Liver (tissue), 9 donors: ENCODE measurements around the gene USP28. TPM values are rescaled to one million over a fixed set of nuclear protein-coding genes. Genes with fewer than 3 reads are reported as not detected.

Experiments
- DNase-seq: peaks from one replicate; pipeline ENCODE4 v3.0.0-alpha.2; 2017; ENCODE audit warnings: low spot score
- H3K27ac ChIP-seq, 2 donors: one replicate each; pipeline ENCODE4 v1.7.0; 2013; ENCODE audit warnings: inconsistent platforms in 2 of 2, low read length in 2 of 2, control low read depth in 1 of 2, low read depth in 1 of 2, mild to moderate bottlenecking in 1 of 2
- H3K27me3 ChIP-seq, 4 donors: one replicate each; pipeline versions ENCODE4 v1.6.1 to v1.7.0; 2013; ENCODE audit warnings: low read length in 3 of 4, inconsistent platforms in 1 of 4, mild to moderate bottlenecking in 1 of 4, moderate library complexity in 1 of 4; ENCODE audit not compliant: control insufficient read depth in 4 of 4, insufficient read depth in 4 of 4
- H3K36me3 ChIP-seq, 4 donors: one replicate each; pipeline versions ENCODE4 v1.6.1 to v1.7.0; 2013; ENCODE audit warnings: low read length in 3 of 4, mild to moderate bottlenecking in 3 of 4, low read depth in 1 of 4, moderate library complexity in 1 of 4; ENCODE audit not compliant: control insufficient read depth in 4 of 4, insufficient read depth in 3 of 4
- H3K4me1 ChIP-seq, 4 donors: one replicate each; pipeline versions ENCODE4 v1.6.1 to v1.7.0; 2013; ENCODE audit warnings: low read length in 3 of 4, mild to moderate bottlenecking in 3 of 4, moderate library complexity in 1 of 4; ENCODE audit not compliant: control insufficient read depth in 4 of 4, insufficient read depth in 4 of 4
- H3K4me3 ChIP-seq, 3 donors: one replicate each; pipeline versions ENCODE4 v1.6.1 to v1.7.0; 2013; ENCODE audit warnings: low read length in 3 of 3, control low read depth in 1 of 3, low read depth in 1 of 3, mild to moderate bottlenecking in 1 of 3
- H3K9ac ChIP-seq, 2 donors: one replicate each; pipeline ENCODE4 v1.7.0; 2013; ENCODE audit warnings: low read length in 2 of 2, mild to moderate bottlenecking in 2 of 2, moderate library complexity in 2 of 2, control low read depth in 1 of 2, low read depth in 1 of 2
- H3K9me3 ChIP-seq, 4 donors: one replicate each; pipeline versions ENCODE4 v1.6.1 to v1.7.0; 2013; ENCODE audit warnings: low read length in 3 of 4; ENCODE audit not compliant: control insufficient read depth in 4 of 4
- ATF3 ChIP-seq: IDR thresholded peaks from 2 replicates; pipeline ENCODE4 v1.6.1; 2016; ENCODE audit warnings: antibody characterized with exemption
- CTCF ChIP-seq: fragments of 150-350 bp; IDR thresholded peaks from 2 replicates; pipeline ENCODE4 v1.5.1; 2017; ENCODE audit warnings: improper control_type of control experiment, low read depth, low read length; ENCODE audit not compliant: missing input control
- FOXA1 ChIP-seq: IDR thresholded peaks from 2 replicates; pipeline ENCODE4 v1.6.1; 2016; ENCODE audit warnings: antibody characterized with exemption
- FOXA2 ChIP-seq: IDR thresholded peaks from 2 replicates; pipeline ENCODE4 v1.6.1; 2016; ENCODE audit warnings: antibody characterized with exemption
- HNF4A ChIP-seq, 2 donors: conservative IDR thresholded peaks; 2 replicates each; pipeline ENCODE4 v1.6.1; 2016; ENCODE audit warnings: antibody characterized with exemption in 2 of 2, mild to moderate bottlenecking in 2 of 2
- HNF4G ChIP-seq: IDR thresholded peaks from 2 replicates; pipeline ENCODE4 v1.6.1; 2016; ENCODE audit warnings: antibody characterized with exemption
- JUND ChIP-seq, 2 donors: IDR thresholded peaks; 2 replicates each; pipeline ENCODE4 v1.6.1; 2016; ENCODE audit warnings: antibody characterized with exemption in 2 of 2
- RAD21 ChIP-seq, 2 donors: IDR thresholded peaks; 2 replicates each; pipeline ENCODE4 v1.6.1; 2016; ENCODE audit warnings: antibody characterized with exemption in 2 of 2, mild to moderate bottlenecking in 2 of 2
- REST ChIP-seq: IDR thresholded peaks from 2 replicates; pipeline ENCODE4 v1.6.1; 2016; ENCODE audit warnings: antibody characterized with exemption, mild to moderate bottlenecking
- SP1 ChIP-seq: IDR thresholded peaks from 2 replicates; pipeline ENCODE4 v1.6.1; 2018; ENCODE audit warnings: antibody characterized with exemption, mild to moderate bottlenecking
- TAF1 ChIP-seq: conservative IDR thresholded peaks from 2 replicates; pipeline ENCODE4 v1.6.1; 2016; ENCODE audit warnings: antibody characterized with exemption, mild to moderate bottlenecking
- YY1 ChIP-seq: IDR thresholded peaks from 2 replicates; pipeline ENCODE4 v1.6.1; 2016; ENCODE audit warnings: antibody characterized with exemption, mild to moderate bottlenecking
- ZBTB33 ChIP-seq: IDR thresholded peaks from 2 replicates; pipeline ENCODE4 v1.6.1; 2016; ENCODE audit warnings: antibody characterized with exemption
- WGBS: extraction: QIAGEN DNeasy Blood & Tissue Kit; methylation state at CpG from one replicate; pipeline ENCODE4 v1.1.7; 2013; 5-methylcytosine and 5-hydroxymethylcytosine counted together
- polyA plus RNA-seq, 2 donors: library from polyadenylated mRNA; stranded (reverse) in 1 of 2; unstranded in 1 of 2; fragments of 200-250 nt in 1 of 2; fragments of >200 nt in 1 of 2; fragmentation: Nextera tagmentation in 1 of 2; extraction: Ambion mirVana in 1 of 2; gene quantifications; one replicate each; pipeline versions ENCODE4 v1.2.1 to v1.2.3, GENCODE V29; 2013 to 2015
- total RNA-seq, 2 donors: library from RNA; depleted of rRNA; stranded (reverse); fragments of >200 nt; gene quantifications; one replicate each; pipeline ENCODE4 v1.2.3, GENCODE V29; 2014
- TF ChIP-seq, protein P1 (sequence below): IDR thresholded peaks from 2 replicates; pipeline ENCODE4 v1.6.1; 2016; ENCODE audit warnings: antibody characterized with exemption
- donor health status: healthy.
- donor health status: healthy.
- donor health status: healthy.
- donor health status: healthy.
- donor health status: healthy.

The USP28 gene
- total and polyA plus RNA-seq, 4 donors = 5.1 to 20.3 (median 8.8) TPM

GRCh38 chr11:113867843-113868503 is 7.4 kb downstream of the USP28 start:
- Histone ChIP-seq H3K27me3 (no peaks in the 10 kb centered on the region), H3K36me3 (no peaks in the 10 kb centered on the region), H3K9me3 (no peaks in the 10 kb centered on the region), H3K27ac (no peak overlapping the region), H3K9ac (no peak overlapping the region), H3K4me1 (peaks cover 2 to 9% (median 6%) of the 10 kb centered on the region in 4 donors), H3K4me3 (no peak overlapping the region)
- TF ChIP-seq CTCF (no peak), HNF4A (conservative IDR thresholded peaks at IDR 0.05) (no peak), FOXA2 (no peak)
- DNase-seq = no peak
- 85% methylated on average over 3 of the region's 3 CpGs for WGBS

- DNase-seq = no peak
- Histone ChIP-seq H3K9ac (no peak overlapping the region), H3K4me1 (peaks cover 2 to 9% (median 6%) of the 10 kb centered on the region in 4 donors), H3K27ac (no peak overlapping the region), H3K9me3 (no peaks in the 10 kb centered on the region), H3K27me3 (no peaks in the 10 kb centered on the region), H3K4me3 (no peak overlapping the region), H3K36me3 (no peaks in the 10 kb centered on the region)
- no peak for TF ChIP-seq FOXA1
- TF ChIP-seq ATF3 = no peak
- no peak for TF ChIP-seq HNF4A (conservative IDR thresholded peaks at IDR 0.05)
- no peak for TF ChIP-seq RAD21 (IDR thresholded peaks at IDR 0.05)
- no peak for TF ChIP-seq HNF4G
- TF ChIP-seq, protein P1, sequence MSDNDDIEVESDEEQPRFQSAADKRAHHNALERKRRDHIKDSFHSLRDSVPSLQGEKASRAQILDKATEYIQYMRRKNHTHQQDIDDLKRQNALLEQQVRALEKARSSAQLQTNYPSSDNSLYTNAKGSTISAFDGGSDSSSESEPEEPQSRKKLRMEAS = no peak
- no peak for TF ChIP-seq SP1
- TF ChIP-seq ZBTB33 = no peak
- no peak for TF ChIP-seq TAF1
- TF ChIP-seq JUND (IDR thresholded peaks at IDR 0.05) = no peak
- no peak for TF ChIP-seq REST
- TF ChIP-seq YY1 = no peak
- WGBS = 71% methylated on average over 8 of the region's 8 CpGs
Measured at GRCh38 chr11:113865873-113866272, 9.5 kb downstream of the USP28 start.
